ENCODE data around the gene SDK1. TPM values are rescaled to one million over a fixed set of nuclear protein-coding genes. Genes with fewer than 3 reads are reported as not detected.
"Not testable (repeated sequence)": the region's sequence is repeated elsewhere in the genome, so short reads cannot be mapped to it uniquely, and the experiment has no call there.

Gene SDK1
- total RNA-seq, 1 donor from 2014 or later, result 9.9 TPM

DNA sequence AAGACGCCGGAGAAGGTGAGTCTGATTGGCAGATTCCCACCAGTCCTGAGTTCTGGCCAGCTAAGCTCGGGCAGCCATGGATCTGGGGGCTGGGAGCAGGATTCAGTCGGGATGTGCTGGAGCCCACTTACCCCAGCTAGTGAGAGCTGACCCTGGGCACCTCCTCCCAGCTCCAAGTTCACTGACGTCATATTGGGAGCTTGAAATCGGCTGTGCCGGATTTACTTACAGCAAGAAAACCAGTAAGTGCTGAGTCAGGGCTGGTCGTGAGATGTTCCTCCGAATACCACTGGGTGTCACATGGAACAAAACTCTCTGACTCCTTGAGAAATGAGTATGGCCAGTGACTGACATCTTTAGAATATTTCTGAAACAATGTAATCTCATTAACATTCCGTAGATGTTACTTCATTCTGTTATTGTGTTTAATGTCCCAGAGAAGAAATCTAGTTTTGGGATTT lies 621.2 kb downstream of the SDK1 start:
- peak; percentile 83 for DNase-seq

DNA sequence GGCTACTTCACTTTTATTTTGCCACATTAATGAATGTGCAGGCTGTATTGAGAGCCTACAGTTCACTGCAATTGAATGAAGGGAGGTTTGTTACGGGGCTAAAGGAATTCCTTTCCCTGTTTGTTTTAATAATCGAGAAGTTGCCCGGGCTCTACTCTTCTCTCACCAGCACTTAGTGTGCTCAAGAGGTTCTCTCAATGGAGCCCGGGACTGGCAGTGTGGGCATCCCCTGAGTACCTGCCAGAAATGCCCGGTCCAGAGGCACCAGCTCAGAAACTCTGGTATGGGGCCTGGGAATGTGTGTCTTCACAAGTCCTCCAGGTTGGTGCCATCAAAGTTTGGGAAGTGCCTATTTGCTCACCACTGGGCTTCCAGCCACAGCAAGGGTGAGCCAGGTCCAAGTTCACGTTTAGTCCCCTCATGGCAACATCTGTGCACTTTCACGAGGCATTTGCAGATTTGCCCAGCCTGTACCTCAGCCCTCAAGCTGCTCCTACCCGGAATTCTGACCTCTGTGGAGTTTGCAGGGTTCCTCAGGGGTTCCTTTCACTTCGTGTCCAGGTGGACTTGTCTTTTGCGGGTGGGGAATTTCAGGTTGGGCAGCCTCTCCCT lies 622.4 kb downstream of the SDK1 start:
- no peak for DNase-seq

GRCh38 chr7:3924277-3924676 lies 623.2 kb downstream of the SDK1 start:
- DNase-seq, result no peak

DNA sequence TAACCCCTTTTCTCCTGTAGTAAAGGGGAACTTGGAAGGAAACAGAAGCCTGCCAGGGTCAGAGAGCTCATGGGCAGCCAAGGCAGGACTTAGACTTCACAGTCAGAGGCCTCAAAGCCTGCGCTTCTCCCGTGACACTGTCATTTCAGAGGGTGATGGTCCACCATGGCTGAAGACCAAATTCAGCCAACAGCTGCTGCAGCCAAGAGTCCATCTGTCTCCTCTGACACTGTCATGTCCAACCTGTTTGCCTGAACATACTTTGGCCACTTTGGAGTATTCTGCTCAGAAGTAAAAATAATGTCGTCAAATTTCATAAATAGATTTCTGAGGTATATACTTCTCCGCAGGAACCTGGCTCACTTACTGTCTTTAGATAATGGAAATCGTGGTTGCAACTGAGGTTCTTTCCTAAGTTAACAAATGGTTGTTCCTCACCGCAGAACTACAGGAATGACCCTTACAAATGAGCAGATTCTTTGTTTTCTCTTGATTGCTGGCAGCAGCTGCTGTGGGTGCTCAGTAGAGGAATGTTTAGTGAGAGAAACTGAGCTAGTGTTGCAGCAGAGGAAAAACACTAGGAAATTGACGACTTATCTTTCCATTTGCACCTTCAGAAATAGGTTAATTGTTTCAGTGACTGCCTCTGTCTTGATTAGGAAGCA lies 626.5 kb downstream of the SDK1 start:
- DNase-seq, result peak; percentile 86

GRCh38 chr7:3928727-3929515 lies 627.9 kb downstream of the SDK1 start:
- DNase-seq, result no peak

DNA sequence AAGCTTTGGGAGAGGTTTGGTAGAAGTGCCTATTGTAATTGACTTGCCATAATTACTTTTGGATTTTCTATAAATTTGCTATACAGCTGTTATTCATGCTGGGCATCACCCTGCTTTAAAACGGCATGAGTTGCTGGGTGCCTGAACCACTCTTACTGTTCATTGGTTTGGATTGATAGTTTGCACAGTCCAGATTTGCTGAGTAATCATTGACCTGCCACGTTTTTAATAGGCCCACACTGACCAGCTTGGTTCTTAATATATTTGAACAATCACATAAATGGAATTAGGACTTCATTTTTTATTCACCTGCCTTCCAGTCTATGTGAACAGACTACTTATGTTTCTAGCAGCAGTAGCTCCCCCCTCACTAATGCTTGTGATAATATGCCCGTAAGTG lies 630.8 kb downstream of the SDK1 start:
- no peak for DNase-seq

DNA sequence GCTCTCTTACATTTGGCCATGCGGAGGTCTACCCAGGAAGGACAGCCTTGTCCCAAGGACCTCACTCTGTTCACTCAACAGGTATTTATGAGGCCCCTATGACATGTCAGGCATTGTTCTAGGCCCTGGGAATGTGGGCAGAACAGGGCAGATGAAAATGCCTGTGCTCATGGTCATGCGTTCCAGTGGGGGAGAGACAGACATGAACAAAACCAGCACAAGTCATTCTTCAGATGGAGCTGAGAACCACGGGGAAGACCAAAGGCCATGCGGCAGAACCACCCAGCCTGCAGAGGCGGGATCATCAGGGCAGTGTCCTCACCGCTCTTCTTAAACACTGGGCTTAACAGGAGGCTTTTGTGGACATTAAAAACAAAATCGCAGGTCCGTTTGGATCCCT lies 636.1 kb downstream of the SDK1 start:
- DNase-seq, result no peak

GRCh38 chr7:3937605-3938004 lies 636.6 kb downstream of the SDK1 start:
- no peak for DNase-seq

GRCh38 chr7:3941706-3942105 lies 640.7 kb downstream of the SDK1 start:
- not testable (repeated sequence) for DNase-seq

DNA sequence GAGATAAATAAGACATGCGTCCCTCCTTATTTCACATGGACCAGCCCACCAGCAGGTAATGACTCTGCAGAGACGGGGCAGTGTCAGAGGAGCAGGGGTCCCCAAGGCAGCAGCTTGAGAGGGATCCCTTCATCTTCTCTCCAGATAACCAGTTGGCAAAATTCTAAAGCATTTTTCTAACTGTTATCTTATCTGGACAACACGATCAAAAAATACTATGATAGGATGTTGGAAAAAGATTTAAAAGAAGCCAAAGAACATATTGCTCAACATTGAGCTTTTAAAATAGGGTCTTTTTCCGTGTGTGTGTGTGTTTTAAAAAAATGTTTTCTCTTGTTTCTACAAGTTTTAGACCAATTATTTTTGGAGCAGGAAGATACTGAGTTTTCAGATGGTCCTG lies 641.2 kb downstream of the SDK1 start:
- DNase-seq, result no peak

DNA sequence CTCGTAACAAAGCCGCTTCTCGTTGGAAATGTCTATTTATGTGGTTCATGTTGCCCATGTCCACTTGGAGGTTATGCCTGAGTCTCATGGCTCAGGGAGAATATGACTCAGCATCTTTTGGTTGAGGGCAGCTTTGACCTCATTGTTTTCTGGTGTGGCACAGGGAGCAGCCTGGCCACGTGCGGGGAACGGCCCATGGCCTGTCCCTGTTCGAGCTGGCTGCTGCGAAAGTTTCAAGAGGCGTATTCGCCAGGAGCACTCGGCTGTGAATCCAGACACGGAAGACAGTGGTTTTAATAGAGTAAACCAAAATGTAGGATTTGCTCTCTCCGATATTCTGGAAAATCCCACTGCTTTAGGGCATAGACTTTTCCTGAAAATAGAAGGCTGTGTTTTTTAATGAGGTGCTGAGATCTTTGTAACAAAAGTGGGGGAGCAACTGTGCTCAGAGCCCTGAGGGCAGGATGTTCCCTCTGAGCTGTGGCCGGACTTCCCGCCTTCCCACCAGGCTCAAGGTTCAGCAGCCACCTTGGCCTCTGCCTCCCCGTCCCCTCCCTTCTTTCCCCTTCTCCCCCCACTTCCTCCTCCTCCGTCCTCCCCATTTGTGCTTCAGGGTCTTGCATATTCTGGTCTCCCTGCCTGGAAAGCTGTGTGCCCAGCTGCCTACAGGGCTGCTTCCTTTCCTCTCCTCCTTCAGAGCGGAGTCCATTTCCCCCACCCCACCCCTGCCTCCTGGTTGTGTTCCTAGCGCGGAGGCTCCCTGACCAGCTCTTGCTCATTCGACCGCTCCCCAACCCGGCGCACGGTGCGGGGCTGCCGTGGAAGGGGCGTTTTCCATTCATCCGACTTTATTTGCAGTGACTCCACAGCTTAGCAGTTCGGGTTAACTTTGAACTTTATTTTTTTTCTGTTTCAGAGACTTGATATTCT lies 642.0 kb downstream of the SDK1 start:
- no peak for DNase-seq

- no peak for DNase-seq
Measured at GRCh38 chr7:3943779-3944520, 642.9 kb downstream of the SDK1 start.

DNA sequence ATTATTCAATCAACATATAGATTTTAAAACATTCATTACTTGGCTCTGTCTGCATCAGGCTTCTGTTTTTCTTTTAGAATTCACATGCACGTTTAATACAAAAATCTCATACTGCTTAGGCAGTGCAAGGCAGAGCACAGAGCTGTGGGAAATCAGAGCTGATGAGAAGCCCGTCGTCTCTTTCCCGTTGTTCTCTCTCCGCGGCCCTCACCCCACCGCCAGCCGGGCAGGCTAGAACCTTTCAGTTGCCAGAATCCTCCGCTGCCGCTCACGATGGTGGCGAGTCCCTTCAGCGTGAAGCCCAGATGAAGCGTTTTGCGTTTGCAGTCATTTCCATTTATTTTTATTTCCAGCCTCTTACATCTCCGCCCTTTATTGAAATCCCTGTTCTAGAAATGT lies 648.2 kb downstream of the SDK1 start:
- DNase-seq, result peak; percentile 54

DNA sequence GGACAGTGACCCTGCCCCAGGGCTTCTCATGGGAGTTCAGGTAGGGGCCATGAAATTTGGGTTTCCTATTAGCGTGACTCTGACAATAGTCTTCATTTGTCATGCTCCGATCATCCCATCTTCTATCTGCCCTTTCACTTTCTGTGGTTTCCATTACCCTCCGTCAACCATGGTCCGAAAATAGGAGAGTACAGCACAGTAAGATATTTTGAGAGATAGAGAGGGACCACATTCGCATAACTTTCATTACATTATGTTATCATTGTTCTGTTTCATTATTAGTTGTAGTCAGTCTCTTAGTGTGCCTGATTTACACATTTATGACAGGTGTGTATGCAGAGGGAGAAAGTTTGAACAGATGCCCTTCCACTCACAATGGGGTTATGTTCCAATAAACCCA lies 649.2 kb downstream of the SDK1 start:
- DNase-seq, result no peak

GRCh38 chr7:3951316-3952055 lies 650.4 kb downstream of the SDK1 start:
- DNase-seq, result no peak

GRCh38 chr7:3953133-3953532 lies 652.1 kb downstream of the SDK1 start:
- no peak for DNase-seq

DNA sequence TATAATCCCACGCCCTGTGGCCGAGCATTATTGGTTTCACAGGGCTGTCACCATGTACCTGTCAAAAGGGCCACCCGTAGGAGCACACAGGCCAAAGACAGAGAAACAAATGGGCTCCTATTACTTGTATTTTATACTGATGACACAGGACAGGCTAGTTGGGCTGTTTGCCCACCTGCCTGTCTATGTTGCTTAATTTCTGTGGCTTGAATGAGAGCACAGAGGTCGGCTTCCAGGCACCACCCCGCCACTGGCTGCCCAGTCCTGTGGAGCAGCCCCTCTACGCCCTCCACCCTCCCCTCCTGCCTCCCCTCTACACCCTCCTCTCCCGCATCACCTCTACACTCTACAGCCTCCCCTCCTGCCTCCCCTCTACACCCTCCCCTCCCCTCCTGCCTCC lies 652.9 kb downstream of the SDK1 start:
- no peak for DNase-seq

GRCh38 chr7:3955026-3955425 lies 654.0 kb downstream of the SDK1 start:
- peak; percentile 80 for DNase-seq

DNA sequence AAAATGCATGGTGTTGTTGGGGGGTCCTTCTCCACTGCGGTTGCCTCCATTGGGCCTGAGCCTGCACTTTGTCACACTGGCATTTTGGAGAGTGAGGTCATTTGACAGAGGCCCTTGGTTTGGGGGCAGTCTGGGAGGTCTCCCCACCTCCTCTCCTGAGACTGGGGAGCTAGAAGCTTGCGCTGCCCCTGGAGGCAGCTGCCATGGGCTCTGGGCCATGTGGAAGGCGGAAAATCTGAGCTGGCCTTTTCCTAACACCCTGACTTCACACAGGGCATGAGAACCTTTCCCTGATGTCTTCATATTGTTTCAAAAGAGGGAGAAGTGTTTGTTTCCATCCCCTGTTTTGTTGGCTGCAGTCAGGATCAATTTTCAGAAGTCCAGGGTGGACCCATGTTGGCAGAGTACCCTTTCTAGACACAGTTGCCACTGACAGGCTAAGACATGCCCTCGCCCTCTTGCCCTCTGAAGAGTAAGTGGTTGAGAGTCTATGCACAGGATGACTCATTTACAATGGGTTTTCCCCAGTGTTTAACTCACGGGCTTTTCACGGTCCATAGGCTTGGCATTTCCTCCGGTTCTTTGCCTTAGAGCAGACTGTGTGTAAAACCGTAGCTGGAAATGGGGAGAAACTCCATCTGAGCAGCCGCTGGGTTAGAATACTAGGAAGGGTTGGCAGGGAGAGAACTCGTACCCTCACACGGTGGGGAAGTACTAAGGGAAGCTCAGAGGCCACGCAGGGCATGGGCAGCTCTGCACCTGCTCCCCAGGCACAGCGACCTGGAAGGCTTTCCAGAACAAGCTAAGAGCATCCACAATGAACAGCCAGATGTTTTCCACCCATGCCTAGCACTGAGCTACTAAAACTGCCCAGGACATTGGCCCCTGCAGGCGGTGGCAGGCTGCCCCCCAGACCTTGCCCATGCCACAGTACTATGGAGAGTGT lies 655.0 kb downstream of the SDK1 start:
- peak; percentile 54 for DNase-seq

DNA sequence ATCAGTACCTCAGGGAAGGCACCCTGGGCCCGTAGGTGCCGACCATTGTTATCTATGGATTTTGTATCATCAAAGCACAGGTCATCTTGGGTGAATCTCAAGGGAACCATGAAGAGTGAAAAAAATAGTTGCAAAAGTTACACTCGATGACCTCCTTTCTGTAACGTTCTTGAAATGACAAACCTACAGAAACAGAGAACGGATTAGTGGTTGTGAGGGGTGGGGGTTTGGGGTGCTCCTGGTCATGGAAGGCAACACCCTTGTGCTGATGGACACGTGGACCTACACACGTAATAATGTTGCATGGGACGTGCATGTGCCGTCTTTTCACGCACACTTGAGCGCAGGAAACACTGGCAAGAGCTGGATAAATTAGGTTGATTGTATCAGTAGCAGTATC lies 655.9 kb downstream of the SDK1 start:
- no peak for DNase-seq

All from tongue (tissue), 2 donors.